NCI-H774 (cell line): ENCODE data around the gene ELK4.

Source experiments
- DNase-seq: peaks from one replicate; lab custom pipeline; 2025; lab: John Stamatoyannopoulos, UW

Gene ELK4

GRCh38 chr1:205629751-205630150 lies 2.1 kb downstream of the ELK4 start:
- DNase-seq, result no peak

- DNase-seq, result no peak
These were observed 3.9 kb downstream of the ELK4 start for GRCh38 chr1:205627956-205628355.

GRCh38 chr1:205626216-205626615 lies 5.6 kb downstream of the ELK4 start:
- no peak for DNase-seq

- DNase-seq, result no peak
These were observed 8.2 kb downstream of the ELK4 start for GRCh38 chr1:205623646-205624045.

- DNase-seq, result no peak
These were observed 11.5 kb downstream of the ELK4 start for GRCh38 chr1:205620269-205620668.

- DNase-seq, result no peak
These were observed 12.4 kb downstream of the ELK4 start for GRCh38 chr1:205619376-205619775.

GRCh38 chr1:205616563-205617293 lies 15.1 kb downstream of the ELK4 start:
- no peak for DNase-seq

- no peak for DNase-seq
These were observed 16.0 kb downstream of the ELK4 start for GRCh38 chr1:205615789-205616188.

GRCh38 chr1:205613854-205614412 lies 17.9 kb downstream of the ELK4 start:
- DNase-seq, result no peak

GRCh38 chr1:205612556-205612955 lies 19.3 kb downstream of the ELK4 start:
- no peak for DNase-seq

- no peak for DNase-seq
These were observed 19.7 kb downstream of the ELK4 start for GRCh38 chr1:205612104-205612503.

GRCh38 chr1:205610901-205611466 lies 20.8 kb downstream of the ELK4 start:
- DNase-seq, result no peak

GRCh38 chr1:205610036-205610435 lies 21.8 kb downstream of the ELK4 start:
- no peak for DNase-seq

GRCh38 chr1:205604825-205605505 lies 26.8 kb downstream of the ELK4 start:
- no peak for DNase-seq

- no peak for DNase-seq
These were observed 27.8 kb downstream of the ELK4 start for GRCh38 chr1:205604059-205604458.

GRCh38 chr1:205601205-205601604 lies 30.6 kb downstream of the ELK4 start:
- no peak for DNase-seq

GRCh38 chr1:205600085-205600484 lies 31.7 kb downstream of the ELK4 start:
- DNase-seq, result no peak

GRCh38 chr1:205599669-205600042 lies 32.2 kb downstream of the ELK4 start:
- no peak for DNase-seq

- DNase-seq, result no peak
These were observed 32.8 kb downstream of the ELK4 start for GRCh38 chr1:205598841-205599668.

- no peak for DNase-seq
These were observed 34.0 kb downstream of the ELK4 start for GRCh38 chr1:205597691-205598314.

GRCh38 chr1:205596876-205597275 lies 34.9 kb downstream of the ELK4 start:
- no peak for DNase-seq

- no peak for DNase-seq
These were observed 36.0 kb downstream of the ELK4 start for GRCh38 chr1:205595861-205596260.
